Tibial artery (tissue), 4 donors: ENCODE data around the gene JMJD1C.

Experiments used
- DNase-seq, 2 donors: peaks; one replicate each; pipeline ENCODE4 v3.0.0-alpha.2; 2019
- H3K27ac ChIP-seq, 2 donors: fragments of 200-600 bp; sonication (generic) in 1 of 2; 1 replicate in 1 of 2; 2 replicates in 1 of 2; pipeline ENCODE4 v1.5.1; 2018 to 2019; ENCODE audit warnings: mild to moderate bottlenecking in 1 of 2
- H3K27me3 ChIP-seq, 2 donors: fragments of 200-600 bp; sonication (generic) in 1 of 2; one replicate each; pipeline versions ENCODE4 v1.5.1 to v1.6.0; 2016 to 2019
- H3K36me3 ChIP-seq, 3 donors: fragments of 200-600 bp; sonication (generic) in 2 of 3; one replicate each; pipeline ENCODE4 v1.5.1; 2016 to 2019; ENCODE audit warnings: mild to moderate bottlenecking in 2 of 3
- H3K4me1 ChIP-seq, 4 donors: fragments of 200-600 bp; sonication (generic) in 2 of 4; 1 replicate in 3 of 4; 2 replicates in 1 of 4; pipeline ENCODE4 v1.5.1; 2016 to 2019
- H3K4me3 ChIP-seq, 2 donors: fragments of 200-600 bp; sonication (generic) in 1 of 2; 1 replicate in 1 of 2; 2 replicates in 1 of 2; pipeline ENCODE4 v1.5.1; 2018 to 2019; ENCODE audit warnings: mild to moderate bottlenecking in 2 of 2
- H3K9me3 ChIP-seq, 3 donors: fragments of 200-600 bp; sonication (generic) in 1 of 3; one replicate each; pipeline ENCODE4 v1.5.1; 2016 to 2019
- intact Hi-C: fragments of 100-400 bp; cut with DNase I; formaldehyde crosslinking; loops from one replicate; pipeline ENCODE4 v1.15.0; 2023; ENCODE audit warnings: low total_unique reads
- TF ChIP-seq, protein P1 (sequence below), 2 experiments: fragments of 200-600 bp in 1 of 2; fragments of 450-650 bp in 1 of 2; IDR thresholded peaks; one replicate each; pipeline ENCODE4 v1.5.1; 2017 to 2019; ENCODE audit warnings: antibody characterized with exemption in 2 of 2, mild to moderate bottlenecking in 1 of 2, moderate library complexity in 1 of 2

Gene JMJD1C

DNA sequence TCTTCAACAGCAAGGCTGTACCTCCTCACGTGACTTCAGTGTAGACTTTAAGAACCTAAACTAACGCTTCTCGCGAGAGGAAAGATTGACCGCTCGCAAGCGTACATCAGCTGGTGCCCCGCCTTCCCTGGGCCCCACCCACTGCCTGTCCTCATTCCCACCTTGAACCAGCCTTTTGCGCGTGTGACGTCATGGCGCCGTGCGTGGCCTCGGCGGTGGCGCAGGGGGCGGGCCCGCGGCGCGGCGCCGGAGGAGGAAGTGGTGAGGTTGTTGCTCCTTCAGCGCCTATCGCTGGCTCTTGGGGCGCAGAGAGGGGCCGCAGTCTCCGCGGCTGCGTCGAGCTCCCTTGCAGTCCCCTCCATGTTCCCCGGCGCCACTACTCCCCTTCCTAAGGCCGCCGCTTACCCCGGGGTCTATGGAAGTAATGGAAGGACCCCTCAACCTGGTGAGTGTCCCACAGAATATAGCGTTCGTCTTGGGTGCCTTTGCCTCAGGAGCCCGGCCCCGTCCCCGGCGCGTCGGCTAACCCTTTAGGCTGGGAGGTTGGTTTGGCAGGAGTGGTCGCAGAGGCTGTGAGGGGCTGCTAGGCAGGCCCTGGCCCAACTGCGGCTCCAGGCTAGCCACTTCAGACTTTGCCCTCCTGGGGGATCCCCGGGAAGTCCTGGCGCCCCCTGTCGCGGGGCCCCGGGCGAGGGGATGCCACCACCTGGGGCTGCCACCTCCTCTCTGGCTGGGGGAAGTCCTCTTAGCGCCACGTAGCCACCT is 332.5 kb downstream of the JMJD1C start, which contains the start of gene NRBF2:
NRBF2 (plus strand) TSS at position 273 of the 765 bp plus-strand sequence; CDS start at position 416, 143 bp downstream.
- Histone ChIP-seq H3K9me3 (no peaks in the 10 kb centered on the region), H3K27me3 (no peaks in the 10 kb centered on the region), H3K36me3 (no peaks in the 10 kb centered on the region), H3K4me3 (peak within 1 kb of the TSS; percentile 84 to 96), H3K4me1 (peaks cover 0 to 24% (median 16%) of the 10 kb centered on the region in 4 donors), H3K27ac (peak within 1 kb of the TSS; percentile 93)
- DNase-seq: peak; percentile 96 to 98
- TF ChIP-seq, protein P1, sequence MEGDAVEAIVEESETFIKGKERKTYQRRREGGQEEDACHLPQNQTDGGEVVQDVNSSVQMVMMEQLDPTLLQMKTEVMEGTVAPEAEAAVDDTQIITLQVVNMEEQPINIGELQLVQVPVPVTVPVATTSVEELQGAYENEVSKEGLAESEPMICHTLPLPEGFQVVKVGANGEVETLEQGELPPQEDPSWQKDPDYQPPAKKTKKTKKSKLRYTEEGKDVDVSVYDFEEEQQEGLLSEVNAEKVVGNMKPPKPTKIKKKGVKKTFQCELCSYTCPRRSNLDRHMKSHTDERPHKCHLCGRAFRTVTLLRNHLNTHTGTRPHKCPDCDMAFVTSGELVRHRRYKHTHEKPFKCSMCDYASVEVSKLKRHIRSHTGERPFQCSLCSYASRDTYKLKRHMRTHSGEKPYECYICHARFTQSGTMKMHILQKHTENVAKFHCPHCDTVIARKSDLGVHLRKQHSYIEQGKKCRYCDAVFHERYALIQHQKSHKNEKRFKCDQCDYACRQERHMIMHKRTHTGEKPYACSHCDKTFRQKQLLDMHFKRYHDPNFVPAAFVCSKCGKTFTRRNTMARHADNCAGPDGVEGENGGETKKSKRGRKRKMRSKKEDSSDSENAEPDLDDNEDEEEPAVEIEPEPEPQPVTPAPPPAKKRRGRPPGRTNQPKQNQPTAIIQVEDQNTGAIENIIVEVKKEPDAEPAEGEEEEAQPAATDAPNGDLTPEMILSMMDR (IDR thresholded peaks at IDR 0.05): no peak
- intact Hi-C loops: loop anchor here (10.0 kb wide), 1 partner anchor 318 kb away; the partner anchor contains the start of gene EGR2

GRCh38 chr10:63132651-63133055 is 333.1 kb downstream of the JMJD1C start:
- TF ChIP-seq, protein P1 (IDR thresholded peaks at IDR 0.05): no peak
- Histone ChIP-seq H3K27me3 (no peaks in the 10 kb centered on the region), H3K4me3 (peak overlapping the region; percentile 84 to 96), H3K4me1 (peaks cover 0 to 24% (median 16%) of the 10 kb centered on the region in 4 donors), H3K36me3 (no peaks in the 10 kb centered on the region), H3K9me3 (no peaks in the 10 kb centered on the region), H3K27ac (peak overlapping the region; percentile 93)
- DNase-seq: no peak
- intact Hi-C loops: loop anchor here (10.0 kb wide), 1 partner anchor 318 kb away; the partner anchor contains the start of gene EGR2

- intact Hi-C loops: loop anchor here (10.0 kb wide), 1 partner anchor 315 kb away; the partner anchor contains the start of gene EGR2
- no peak for DNase-seq
- Histone ChIP-seq H3K36me3 (no peaks in the 10 kb centered on the region), H3K27me3 (no peaks in the 10 kb centered on the region), H3K27ac (no peak overlapping the region), H3K4me3 (no peak overlapping the region), H3K9me3 (no peaks in the 10 kb centered on the region), H3K4me1 (peaks cover 0 to 14% (median 10%) of the 10 kb centered on the region in 4 donors)
- TF ChIP-seq, protein P1 (IDR thresholded peaks at IDR 0.05): no peak
Measured at GRCh38 chr10:63129888-63130287, 335.9 kb downstream of the JMJD1C start.

- TF ChIP-seq, protein P1 (IDR thresholded peaks at IDR 0.05): no peak
- peaks cover 0 to 4% (median 0%) of the 10 kb centered on the region in 4 donors for H3K4me1 ChIP-seq
- H3K27me3 ChIP-seq: no peaks in the 10 kb centered on the region
- no peak for DNase-seq
- intact Hi-C loops: no loop called here
- H3K36me3 ChIP-seq: no peaks in the 10 kb centered on the region
- no peak overlapping the region for H3K27ac ChIP-seq
- H3K4me3 ChIP-seq: no peak overlapping the region
- no peaks in the 10 kb centered on the region for H3K9me3 ChIP-seq
Measured at GRCh38 chr10:63128443-63128842, 337.3 kb downstream of the JMJD1C start.

- H3K36me3 ChIP-seq: no peaks in the 10 kb centered on the region
- no peaks in the 10 kb centered on the region for H3K4me1 ChIP-seq
- H3K27me3 ChIP-seq: no peaks in the 10 kb centered on the region
- no peak overlapping the region for H3K4me3 ChIP-seq
- H3K27ac ChIP-seq: no peak overlapping the region
- DNase-seq: no peak
- intact Hi-C loops: no loop called here
- no peaks in the 10 kb centered on the region for H3K9me3 ChIP-seq
- TF ChIP-seq, protein P1 (IDR thresholded peaks at IDR 0.05): no peak
Measured at GRCh38 chr10:63125459-63125858, 340.3 kb downstream of the JMJD1C start.
